Tongue (tissue), 2 donors: ENCODE results near the gene SNX9. TPM values are rescaled to one million over a fixed set of nuclear protein-coding genes. Genes with fewer than 3 reads are reported as not detected.
"Not testable (repeated sequence)": the region's sequence is repeated elsewhere in the genome, so short reads cannot be mapped to it uniquely, and the experiment has no call there.

ENCODE experiments used
- DNase-seq: peaks from one replicate; pipeline ENCODE4 v3.0.0-alpha.2; 2015
- total RNA-seq: library from RNA; depleted of rRNA; stranded (reverse); fragments of >200 nt; gene quantifications from one replicate; pipeline ENCODE4 v1.2.3, GENCODE V29; 2014

The SNX9 gene
- total RNA-seq, 1 donor from 2014 or later, result 40.7 TPM

DNA sequence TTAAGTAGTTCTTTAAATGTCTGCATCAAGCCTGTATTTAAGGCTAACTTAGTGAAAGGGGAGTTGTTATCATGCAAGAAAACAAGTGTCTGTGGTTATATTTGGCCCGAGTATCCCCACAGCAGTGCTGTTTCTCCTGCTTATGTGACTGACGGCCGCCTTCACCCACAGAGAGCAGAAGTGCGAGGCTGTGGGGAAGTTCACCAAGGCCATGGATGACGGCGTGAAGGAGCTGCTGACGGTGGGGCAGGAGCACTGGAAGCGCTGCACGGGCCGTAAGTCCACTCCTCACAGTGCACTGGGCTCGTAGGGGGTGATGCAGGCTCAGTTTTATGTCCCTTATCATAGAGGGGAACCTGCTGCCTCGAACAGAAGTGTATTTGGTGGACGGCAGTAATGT lies 105.4 kb downstream of the SNX9 start:
- no peak for DNase-seq

GRCh38 chr6:157929076-157929475 lies 106.0 kb downstream of the SNX9 start:
- no peak for DNase-seq

DNA sequence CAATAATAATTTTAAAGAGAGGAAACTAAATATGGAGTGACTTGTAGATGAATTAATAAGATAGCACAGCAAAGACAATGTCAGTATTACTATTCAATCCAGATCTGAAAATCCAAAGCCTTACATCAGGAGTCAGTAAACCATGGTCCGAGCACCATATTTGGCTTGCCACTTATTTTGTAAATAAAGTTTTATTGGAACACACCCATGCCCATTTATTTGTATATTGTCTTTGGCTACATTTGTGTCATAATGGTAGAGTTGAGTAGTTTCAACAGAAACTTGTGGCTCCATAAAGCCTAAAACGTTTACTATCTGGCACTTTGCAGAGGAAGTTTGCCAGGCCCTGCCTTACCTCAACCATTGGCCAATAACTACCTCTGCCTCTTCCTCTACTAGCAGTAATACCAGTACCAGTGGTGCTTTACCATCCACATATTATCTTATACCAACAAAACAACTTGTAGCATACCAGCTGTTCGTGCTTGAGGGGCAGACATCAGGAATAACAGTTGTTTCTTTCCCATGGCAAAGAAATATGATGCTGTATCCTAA lies 106.8 kb downstream of the SNX9 start:
- no peak for DNase-seq

GRCh38 chr6:157935786-157936185 lies 112.7 kb downstream of the SNX9 start:
- no peak for DNase-seq

DNA sequence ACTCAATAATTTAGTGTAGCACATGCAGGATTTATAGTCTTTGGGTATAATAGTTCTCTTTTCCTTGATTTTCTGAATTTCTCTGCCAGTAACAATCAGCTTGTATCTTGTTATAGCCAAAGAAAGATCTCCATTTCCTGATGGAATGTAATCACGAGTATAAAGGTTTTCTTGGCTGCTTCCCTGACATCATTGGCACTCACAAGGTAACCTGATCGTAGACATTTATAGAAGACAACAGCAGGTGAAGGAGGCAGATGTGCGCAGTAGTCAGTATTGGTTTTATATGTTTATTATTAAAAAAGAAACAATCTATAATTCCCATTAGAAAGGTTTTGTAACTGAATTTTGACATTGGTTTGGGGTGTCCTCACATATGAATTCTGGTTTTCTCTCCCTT lies 114.3 kb downstream of the SNX9 start:
- no peak for DNase-seq

GRCh38 chr6:157937916-157938315 lies 114.9 kb downstream of the SNX9 start:
- DNase-seq, result no peak

GRCh38 chr6:157940375-157941036 lies 117.5 kb downstream of the SNX9 start:
- not testable (repeated sequence) for DNase-seq

DNA sequence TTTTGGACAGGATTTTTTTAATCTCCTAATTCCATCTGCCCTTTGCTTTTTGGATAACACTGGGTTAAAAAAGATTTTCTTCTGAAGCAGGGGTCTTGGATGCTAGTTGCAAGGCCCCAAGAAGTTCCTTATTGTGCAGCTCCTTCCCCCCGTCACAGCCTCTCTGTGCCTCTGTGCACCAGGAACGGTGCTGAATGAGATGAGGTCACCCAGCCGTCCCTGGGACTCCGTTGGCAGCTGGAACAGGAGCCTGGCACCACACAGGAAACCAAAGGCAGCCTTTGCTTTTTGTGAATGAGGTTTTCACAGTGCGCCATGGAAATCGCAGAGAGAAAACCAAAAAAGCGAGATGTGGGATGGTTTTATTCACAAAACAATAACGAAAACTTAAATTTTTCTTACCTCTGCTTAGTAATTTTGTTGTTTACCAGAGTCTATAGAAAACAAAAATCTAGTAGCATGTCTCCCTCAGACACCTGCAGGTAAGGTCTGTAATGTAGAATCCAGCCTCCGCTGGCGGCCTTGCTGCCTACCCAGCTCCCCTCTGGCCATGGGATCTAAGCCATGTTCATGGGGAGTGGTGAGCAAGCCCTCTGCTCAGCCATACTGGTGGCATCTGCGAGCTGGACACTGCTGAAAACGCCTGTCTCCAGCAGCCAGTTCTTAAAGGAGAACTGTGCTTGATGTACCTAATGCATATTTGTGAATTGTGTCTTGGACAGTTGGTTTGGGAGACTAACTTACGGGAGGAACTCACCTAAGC lies 118.2 kb downstream of the SNX9 start:
- no peak for DNase-seq

- no peak for DNase-seq
Measured at GRCh38 chr6:157942351-157942750, 119.3 kb downstream of the SNX9 start.

GRCh38 chr6:157943249-157943963 lies 120.4 kb downstream of the SNX9 start:
- DNase-seq, result no peak

- DNase-seq, result no peak
Measured at GRCh38 chr6:157943964-157944283, 120.9 kb downstream of the SNX9 start.

DNA sequence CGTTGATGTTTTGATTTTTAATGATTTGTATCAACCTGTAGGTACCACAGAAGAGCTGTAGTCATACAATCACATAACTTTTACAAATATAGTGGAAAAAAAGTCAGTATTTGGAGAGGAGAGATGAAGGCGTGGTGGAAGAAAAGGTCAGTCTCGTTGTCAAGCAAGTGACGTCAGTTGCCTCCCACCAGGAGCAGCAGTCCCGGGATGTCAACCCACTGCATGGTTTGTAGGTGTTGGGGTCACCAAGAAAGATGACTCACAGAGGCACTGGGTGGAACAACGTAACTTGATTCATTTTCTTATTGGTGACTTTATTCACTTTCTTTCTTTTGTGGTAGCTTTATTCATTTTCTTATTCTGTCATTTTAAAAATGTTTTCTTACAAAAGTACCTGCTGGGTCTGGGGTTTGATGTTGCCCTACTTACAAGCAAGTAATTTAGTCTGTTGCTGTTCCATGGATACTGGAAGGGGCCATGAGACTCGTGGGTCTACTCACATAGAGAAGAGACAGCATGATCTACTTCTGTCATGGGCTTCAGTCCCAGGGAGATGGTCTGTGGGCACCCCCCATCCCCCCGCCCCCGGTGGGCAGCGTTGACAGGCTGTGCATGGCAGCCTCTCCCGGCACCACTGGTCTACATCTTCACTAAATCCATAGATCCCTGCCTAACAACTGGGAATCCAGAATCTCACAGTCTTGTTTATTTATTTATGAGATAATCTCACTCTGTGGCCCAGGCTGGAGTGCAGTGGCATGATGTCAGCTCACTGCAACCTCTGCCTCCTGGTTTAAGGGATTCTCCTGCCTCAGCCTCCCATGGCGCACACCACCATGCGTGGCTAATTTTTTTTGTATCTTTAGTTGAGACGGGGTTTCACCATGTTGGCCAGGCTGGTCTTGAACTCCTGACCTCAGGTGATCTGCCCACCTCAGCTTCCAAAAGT lies 122.2 kb downstream of the SNX9 start:
- no peak for DNase-seq

- DNase-seq, result no peak
Measured at GRCh38 chr6:157946053-157946617, 123.1 kb downstream of the SNX9 start.

GRCh38 chr6:157946865-157947532 lies 124.0 kb downstream of the SNX9 start:
- peak; percentile 46 for DNase-seq

DNA sequence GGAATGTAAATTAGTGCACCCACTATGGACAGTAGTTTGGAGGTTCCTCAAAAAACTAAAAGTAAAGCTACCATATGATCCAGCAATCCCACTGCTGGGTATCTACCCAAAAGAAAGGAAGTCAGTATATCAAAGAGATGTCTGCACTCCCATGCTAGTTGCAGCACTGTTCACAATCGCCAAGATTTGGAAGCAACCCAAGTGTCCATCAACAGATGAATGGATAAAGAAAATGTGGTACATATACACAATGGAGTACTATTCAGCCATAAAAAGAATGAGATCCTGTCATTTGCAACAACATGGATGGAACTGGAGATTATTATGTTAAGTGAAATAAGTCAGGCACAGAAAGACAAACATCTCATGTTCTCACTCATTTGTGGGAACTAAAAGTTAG lies 127.9 kb downstream of the SNX9 start:
- not testable (repeated sequence) for DNase-seq

- DNase-seq, result no peak
Measured at GRCh38 chr6:157951828-157952227, 128.8 kb downstream of the SNX9 start.

DNA sequence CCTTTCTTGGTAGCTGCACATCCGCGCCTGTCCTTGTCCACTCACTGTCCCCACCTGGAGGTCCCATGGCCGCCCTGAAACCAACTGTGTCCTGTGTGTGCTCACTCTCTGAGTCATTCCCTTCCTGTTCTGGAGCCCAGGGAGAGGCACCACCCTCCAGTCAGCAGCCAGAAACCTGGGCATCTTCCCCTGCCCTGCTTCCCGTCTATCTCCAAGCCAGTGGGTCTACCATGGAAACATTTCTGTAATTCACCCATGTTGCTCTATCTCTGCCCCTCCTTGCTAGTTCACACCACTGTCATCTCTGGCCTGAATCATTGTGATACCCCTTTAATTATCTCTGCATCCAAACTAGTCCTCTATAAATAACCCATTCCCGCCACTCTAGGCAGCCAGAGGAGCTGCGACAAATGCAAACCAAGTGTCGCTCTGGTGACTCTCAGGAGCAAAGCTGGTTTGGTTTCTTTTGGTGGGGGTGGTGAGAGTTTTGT lies 129.9 kb downstream of the SNX9 start:
- DNase-seq, result no peak

GRCh38 chr6:157953580-157954091 lies 130.6 kb downstream of the SNX9 start:
- no peak for DNase-seq

DNA sequence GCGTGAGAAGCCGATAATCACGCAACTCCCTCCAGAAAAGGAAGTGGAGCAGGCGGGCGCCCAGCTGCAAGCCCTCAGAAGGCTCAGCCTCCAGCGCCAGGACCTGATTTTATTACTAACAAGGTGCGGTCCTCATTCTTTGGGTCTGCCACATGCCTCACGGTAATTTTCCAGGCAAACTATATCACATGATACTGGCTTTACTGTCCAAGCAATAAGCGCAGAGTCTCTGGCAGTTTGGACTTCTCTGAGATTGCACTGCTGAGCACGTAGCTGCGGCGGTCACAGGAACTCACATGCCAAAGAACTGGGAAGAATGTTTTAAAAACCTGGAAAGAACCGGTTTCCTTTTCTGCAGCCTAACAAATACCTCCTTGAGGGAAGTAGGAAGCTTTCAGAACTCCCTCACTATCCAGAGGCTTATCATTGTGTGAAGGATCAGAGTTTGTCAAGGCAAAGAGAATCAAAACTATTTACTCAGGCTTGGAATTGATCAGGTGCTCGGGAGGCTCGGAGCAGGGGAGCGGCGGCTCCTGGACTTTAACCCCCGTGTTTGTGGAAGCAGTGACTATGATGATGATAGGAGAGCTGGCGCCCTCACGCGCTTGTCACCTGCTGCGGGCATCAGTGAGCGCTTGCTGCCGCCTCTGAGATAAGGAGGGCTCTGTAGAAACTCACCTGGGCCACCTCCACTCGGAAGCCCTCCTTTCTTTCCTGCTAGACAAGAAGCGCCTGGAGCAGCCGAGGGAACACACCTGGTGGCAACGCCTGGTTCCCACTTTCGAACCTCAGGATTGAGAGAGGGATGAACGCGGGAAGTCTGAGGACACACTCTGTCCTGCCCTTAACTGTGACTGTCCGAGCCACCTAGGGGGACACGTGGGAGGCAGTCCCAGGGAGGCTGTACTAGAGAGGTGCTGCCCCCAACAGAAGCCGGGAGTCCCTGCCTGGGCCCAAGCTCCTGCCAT lies 131.4 kb downstream of the SNX9 start:
- DNase-seq, result peak; percentile 48
